ENCODE results near the gene PLEKHN1.

- TF ChIP-seq CTCF (IDR thresholded peaks at IDR 0.05; ENCODE audit: insufficient read depth, low read length, poor library complexity, severe bottlenecking): no peak
- TF ChIP-seq EZH2phosphoT487 (conservative IDR thresholded peaks at IDR 0.05; ENCODE audit: low read length): no peak
Observed at GRCh38 chr1:939511-940106, 26.7 kb upstream of the PLEKHN1 start.

Measured in SU-DHL-6 (cell line).